GM21529 (cell line): Measurements from ENCODE around the gene LRRC26.
"Not testable (repeated sequence)": the region's sequence is repeated elsewhere in the genome, so short reads cannot be mapped to it uniquely, and the experiment has no call there.

Source experiments
- ATAC-seq: cut with Tn5 transposase; IDR thresholded peaks from one replicate; pipeline ENCODE4 v1.9.1; 2021; ENCODE audit not compliant: unreplicated experiment

LRRC26 gene

GRCh38 chr9:137139468-137140150, 30.2 kb downstream of the LRRC26 start:
- no peak for ATAC-seq

- ATAC-seq: no peak
These were observed 31.0 kb downstream of the LRRC26 start, which contains the start of gene GRIN1 for GRCh38 chr9:137138722-137139467. GRIN1 (plus strand) TSS chr9:137139154; CDS start chr9:137139487, 333 bp downstream.

GRCh38 chr9:137138058-137138721, 31.7 kb downstream of the LRRC26 start:
- ATAC-seq: no peak

- no peak for ATAC-seq
These were observed 32.8 kb downstream of the LRRC26 start for GRCh38 chr9:137136881-137137607.

GRCh38 chr9:137136261-137136880, 33.5 kb downstream of the LRRC26 start:
- ATAC-seq: no peak

GRCh38 chr9:137135154-137135553, 34.7 kb downstream of the LRRC26 start:
- not testable (repeated sequence) for ATAC-seq

- ATAC-seq: no peak
These were observed 35.7 kb downstream of the LRRC26 start for GRCh38 chr9:137134191-137134590.

- peak; percentile 15 for ATAC-seq
These were observed 39.6 kb downstream of the LRRC26 start for GRCh38 chr9:137130176-137130755.

GRCh38 chr9:137129456-137130175, 40.2 kb downstream of the LRRC26 start:
- peak; percentile 79 for ATAC-seq

- ATAC-seq: peak; percentile 14
These were observed 40.9 kb downstream of the LRRC26 start for GRCh38 chr9:137128862-137129455.

- no peak for ATAC-seq
These were observed 41.5 kb downstream of the LRRC26 start for GRCh38 chr9:137128158-137128861.

- ATAC-seq: no peak
These were observed 42.3 kb downstream of the LRRC26 start for GRCh38 chr9:137127301-137128157.

- no peak for ATAC-seq
These were observed 43.1 kb downstream of the LRRC26 start for GRCh38 chr9:137126786-137127185.

GRCh38 chr9:137123952-137124462, 45.8 kb downstream of the LRRC26 start:
- ATAC-seq: not testable (repeated sequence)

- ATAC-seq: peak; percentile 45
These were observed 46.4 kb downstream of the LRRC26 start for GRCh38 chr9:137123468-137123837.

GRCh38 chr9:137122796-137123467, 46.9 kb downstream of the LRRC26 start:
- ATAC-seq: not testable (repeated sequence)
